Keratinocyte (primary cell): ENCODE results near the gene SH3GL3. TPM values are rescaled to one million over a fixed set of nuclear protein-coding genes. Genes with fewer than 3 reads are reported as not detected.

Experiments
- DNase-seq: peaks from one replicate; pipeline ENCODE4 v3.0.0-alpha.2; 2011; ENCODE audit warnings: low read depth, missing footprints, low spot score
- FAIRE-seq: peaks from 2 replicates; lab custom pipeline; 2011; peaks lifted over from hg19 to GRCh38; lab: Jason Lieb, UNC
- H2AFZ ChIP-seq: 2 replicates; pipeline ENCODE4 v1.6.0; 2012; ENCODE audit warnings: low read length, control low read depth, inconsistent platforms; ENCODE audit not compliant: control insufficient read depth
- H3K27ac ChIP-seq: 2 replicates; pipeline ENCODE4 v1.5.1; 2011; ENCODE audit warnings: low read length; ENCODE audit not compliant: control insufficient read depth, insufficient read depth
- H3K27me3 ChIP-seq: 3 replicates; pipeline ENCODE4 v1.6.0; 2011; ENCODE audit warnings: low read length; ENCODE audit not compliant: control insufficient read depth, insufficient read depth; ENCODE audit errors: extremely low read depth
- H3K36me3 ChIP-seq, 2 experiments: 2 replicates in 1 of 2; 3 replicates in 1 of 2; pipeline ENCODE4 v1.5.1; 2011; ENCODE audit warnings: low read length in 2 of 2, mild to moderate bottlenecking in 1 of 2; ENCODE audit not compliant: control insufficient read depth in 2 of 2, insufficient read depth in 2 of 2; ENCODE audit errors: extremely low read depth in 1 of 2
- H3K4me1 ChIP-seq: 3 replicates; pipeline ENCODE4 v1.5.1; 2011; ENCODE audit warnings: low read length; ENCODE audit not compliant: control insufficient read depth, insufficient read depth; ENCODE audit errors: extremely low read depth
- H3K4me2 ChIP-seq: 3 replicates; pipeline ENCODE4 v1.6.0; 2011; ENCODE audit warnings: low read depth, low read length; ENCODE audit not compliant: control insufficient read depth, insufficient read depth; ENCODE audit errors: extremely low read depth
- H3K4me3 ChIP-seq, 3 experiments: fragments of 200-600 bp in 1 of 3; sonication (generic) in 1 of 3; 2 replicates in 2 of 3; 3 replicates in 1 of 3; pipeline ENCODE4 v1.5.1; 2011 to 2016; ENCODE audit warnings: low read length in 3 of 3, mild to moderate bottlenecking in 3 of 3, control low read depth in 2 of 3, inconsistent platforms in 1 of 3, low read depth in 1 of 3, mixed read lengths in 1 of 3, mixed run types in 1 of 3, moderate library complexity in 1 of 3; ENCODE audit not compliant: control insufficient read depth in 2 of 3, insufficient read depth in 2 of 3; ENCODE audit errors: extremely low read depth in 1 of 3
- H3K79me2 ChIP-seq: 2 replicates; pipeline ENCODE4 v1.6.0; 2012; ENCODE audit warnings: low read length; ENCODE audit not compliant: control insufficient read depth, insufficient read depth
- H3K9ac ChIP-seq: 3 replicates; pipeline ENCODE4 v1.6.0; 2011; ENCODE audit warnings: low read length; ENCODE audit not compliant: control insufficient read depth, insufficient read depth; ENCODE audit errors: extremely low read depth
- H3K9me1 ChIP-seq: 3 replicates; pipeline ENCODE4 v1.6.0; 2011; ENCODE audit warnings: low read length; ENCODE audit not compliant: control insufficient read depth, insufficient read depth; ENCODE audit errors: extremely low read depth
- H3K9me3 ChIP-seq: 2 replicates; pipeline ENCODE4 v1.5.1; 2012; ENCODE audit warnings: low read depth, low read length; ENCODE audit not compliant: control insufficient read depth
- H4K20me1 ChIP-seq: 3 replicates; pipeline ENCODE4 v1.6.0; 2011; ENCODE audit warnings: low read length; ENCODE audit not compliant: control insufficient read depth, insufficient read depth; ENCODE audit errors: extremely low read depth
- EZH2 ChIP-seq: IDR thresholded peaks from one replicate; pipeline ENCODE4 v1.6.1; 2012; ENCODE audit warnings: inconsistent platforms, mild to moderate bottlenecking, low read length, moderate library complexity
- dilution Hi-C: fragments of 300-500 bp; cut with MboI; formaldehyde crosslinking; loops from one replicate; pipeline ENCODE4 v1.7.0; 2020; ENCODE audit warnings: low sequenced_read_pairs; ENCODE audit not compliant: extremely low pct_ligation_motif_present
- polyA plus RNA-seq, 5 experiments: library from polyadenylated mRNA; depleted of rRNA in 3 of 5; stranded (reverse) in 3 of 5; stranded (forward) in 1 of 5; unstranded in 1 of 5; fragments of >200 nt; gene quantifications; 1 replicate in 1 of 5; 2 replicates in 3 of 5; 3 replicates in 1 of 5; pipeline versions ENCODE4 v1.2.1 to v1.2.3, GENCODE V29; 2011 to 2012; ENCODE audit warnings: missing spikeins in 2 of 5, low read depth in 1 of 5, low replicate concordance in 1 of 5
- TF ChIP-seq, protein P1 (sequence below), 3 experiments: IDR thresholded peaks in 1 of 3; conservative IDR thresholded peaks in 1 of 3; optimal IDR thresholded peaks in 1 of 3; 2 replicates in 2 of 3; 3 replicates in 1 of 3; pipeline versions ENCODE3 to v1.5.1; 2011; ENCODE audit warnings: low read length in 3 of 3, mild to moderate bottlenecking in 3 of 3, moderate library complexity in 2 of 3, control low read depth in 1 of 3, inconsistent platforms in 1 of 3; ENCODE audit not compliant: insufficient read depth in 2 of 3; ENCODE audit errors: extremely low read depth in 1 of 3

Gene SH3GL3
- polyA plus RNA-seq, 1 donor (not counting 4 experiments of a cell fraction or from before 2014, with no cell fraction given) = 0.20 TPM

- Histone ChIP-seq H3K27ac (no peak overlapping the region), H3K79me2 (no peaks in the 10 kb centered on the region), H3K27me3 (no peaks in the 10 kb centered on the region), H3K9ac (no peak overlapping the region), H3K36me3 (no peaks in the 10 kb centered on the region), H4K20me1 (no peaks in the 10 kb centered on the region), H3K4me2 (no peak overlapping the region), H2AFZ (no peak overlapping the region), H3K4me3 (no peak overlapping the region), H3K4me1 (no peaks in the 10 kb centered on the region), H3K9me1 (no peaks in the 10 kb centered on the region), H3K9me3 (no peaks in the 10 kb centered on the region)
- DNase-seq (no peak), FAIRE-seq (no peak)
- TF ChIP-seq, protein P1, sequence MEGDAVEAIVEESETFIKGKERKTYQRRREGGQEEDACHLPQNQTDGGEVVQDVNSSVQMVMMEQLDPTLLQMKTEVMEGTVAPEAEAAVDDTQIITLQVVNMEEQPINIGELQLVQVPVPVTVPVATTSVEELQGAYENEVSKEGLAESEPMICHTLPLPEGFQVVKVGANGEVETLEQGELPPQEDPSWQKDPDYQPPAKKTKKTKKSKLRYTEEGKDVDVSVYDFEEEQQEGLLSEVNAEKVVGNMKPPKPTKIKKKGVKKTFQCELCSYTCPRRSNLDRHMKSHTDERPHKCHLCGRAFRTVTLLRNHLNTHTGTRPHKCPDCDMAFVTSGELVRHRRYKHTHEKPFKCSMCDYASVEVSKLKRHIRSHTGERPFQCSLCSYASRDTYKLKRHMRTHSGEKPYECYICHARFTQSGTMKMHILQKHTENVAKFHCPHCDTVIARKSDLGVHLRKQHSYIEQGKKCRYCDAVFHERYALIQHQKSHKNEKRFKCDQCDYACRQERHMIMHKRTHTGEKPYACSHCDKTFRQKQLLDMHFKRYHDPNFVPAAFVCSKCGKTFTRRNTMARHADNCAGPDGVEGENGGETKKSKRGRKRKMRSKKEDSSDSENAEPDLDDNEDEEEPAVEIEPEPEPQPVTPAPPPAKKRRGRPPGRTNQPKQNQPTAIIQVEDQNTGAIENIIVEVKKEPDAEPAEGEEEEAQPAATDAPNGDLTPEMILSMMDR (optimal IDR thresholded peaks at IDR 0.05 in 1 of 3, IDR thresholded peaks at IDR 0.05 in 1 of 3, conservative IDR thresholded peaks at IDR 0.05 in 1 of 3; ENCODE audit: extremely low read depth in 1 of 3, insufficient read depth in 2 of 3, low read length in 3 of 3) = no peak
- no peak for TF ChIP-seq EZH2
- dilution Hi-C loops = no loop called here
These were observed 179.1 kb downstream of the SH3GL3 start for GRCh38 chr15:83626171-83626802.

DNA sequence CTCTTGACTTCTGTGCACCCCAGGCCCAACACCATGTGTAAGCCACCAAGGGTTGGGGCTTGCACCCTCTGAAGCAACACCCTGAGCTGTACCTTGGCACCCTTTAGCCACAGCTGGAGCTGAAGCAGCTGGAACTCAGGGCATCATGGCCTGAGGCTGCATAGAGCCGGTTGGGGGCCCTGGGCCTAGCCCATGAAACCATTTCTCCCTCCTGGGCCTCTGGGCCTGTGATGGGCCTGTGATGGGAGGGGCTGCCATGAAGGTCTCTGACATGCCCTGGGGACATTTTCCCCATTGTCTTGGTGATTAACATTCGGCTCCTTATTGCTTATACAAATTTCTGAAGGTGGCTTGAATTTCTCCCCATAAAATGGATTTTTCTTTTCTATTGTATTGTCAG, 184.4 kb downstream of the SH3GL3 start:
- Histone ChIP-seq H3K9me1 (no peaks in the 10 kb centered on the region), H3K27ac (no peak overlapping the region), H3K4me2 (no peak overlapping the region), H3K79me2 (no peaks in the 10 kb centered on the region), H2AFZ (no peak overlapping the region), H3K4me3 (no peak overlapping the region), H3K27me3 (no peaks in the 10 kb centered on the region), H4K20me1 (no peaks in the 10 kb centered on the region), H3K9me3 (no peaks in the 10 kb centered on the region), H3K9ac (no peak overlapping the region), H3K36me3 (no peaks in the 10 kb centered on the region), H3K4me1 (no peaks in the 10 kb centered on the region)
- FAIRE-seq (no peak), DNase-seq (no peak)
- TF ChIP-seq EZH2 = no peak
- TF ChIP-seq, protein P1 (optimal IDR thresholded peaks at IDR 0.05 in 1 of 3, IDR thresholded peaks at IDR 0.05 in 1 of 3, conservative IDR thresholded peaks at IDR 0.05 in 1 of 3; ENCODE audit: extremely low read depth in 1 of 3, insufficient read depth in 2 of 3, low read length in 3 of 3) = no peak
- dilution Hi-C loops = no loop called here
